Stimulated activated naive CD4-positive, alpha-beta T cell treated with Interleukin-2 at 50 U/mL for 16 hours (primary cell): ENCODE data around the gene KIF25.

ENCODE experiments used
- DNase-seq: peaks from one replicate; lab custom pipeline; 2025; lab: John Stamatoyannopoulos, UW

KIF25 gene

GRCh38 chr6:167997642-167998041 is at the start of gene KIF25:
TSS of gene KIF25 (plus strand) at chr6:167997671. CDS start at chr6:168029586, 31,915 bp downstream.
- no peak for DNase-seq

- DNase-seq: no peak
These were observed 49.8 kb upstream of the KIF25 start for GRCh38 chr6:167947716-167948115.

GRCh38 chr6:167948716-167949115 is 48.8 kb upstream of the KIF25 start:
- no peak for DNase-seq

GRCh38 chr6:167949121-167949684 is 48.3 kb upstream of the KIF25 start:
- no peak for DNase-seq

GRCh38 chr6:167951781-167952511 is 45.5 kb upstream of the KIF25 start:
- DNase-seq: no peak

- DNase-seq: no peak
These were observed 45.0 kb upstream of the KIF25 start for GRCh38 chr6:167952512-167952859.

- DNase-seq: no peak
These were observed 43.9 kb upstream of the KIF25 start for GRCh38 chr6:167953551-167953950.

- DNase-seq: no peak
These were observed 43.3 kb upstream of the KIF25 start for GRCh38 chr6:167954151-167954550.

- no peak for DNase-seq
These were observed 41.0 kb upstream of the KIF25 start for GRCh38 chr6:167956491-167956890.

GRCh38 chr6:167956983-167957492 is 40.4 kb upstream of the KIF25 start:
- no peak for DNase-seq

- DNase-seq: no peak
These were observed 39.8 kb upstream of the KIF25 start for GRCh38 chr6:167957626-167958025.

GRCh38 chr6:167960579-167960978 is 36.9 kb upstream of the KIF25 start:
- DNase-seq: no peak

GRCh38 chr6:167962711-167963110 is 34.8 kb upstream of the KIF25 start:
- no peak for DNase-seq

GRCh38 chr6:167963589-167964057 is 33.8 kb upstream of the KIF25 start:
- DNase-seq: no peak

- no peak for DNase-seq
These were observed 31.6 kb upstream of the KIF25 start for GRCh38 chr6:167965592-167966539.

- no peak for DNase-seq
These were observed 30.9 kb upstream of the KIF25 start for GRCh38 chr6:167966540-167966905.

GRCh38 chr6:167968091-167968490 is 29.4 kb upstream of the KIF25 start:
- no peak for DNase-seq

- no peak for DNase-seq
These were observed 27.2 kb upstream of the KIF25 start for GRCh38 chr6:167970230-167970629.

- DNase-seq: no peak
These were observed 25.3 kb upstream of the KIF25 start for GRCh38 chr6:167972193-167972592.

GRCh38 chr6:167973148-167973885 is 24.2 kb upstream of the KIF25 start:
- no peak for DNase-seq

GRCh38 chr6:167974640-167975344 is 22.7 kb upstream of the KIF25 start:
- no peak for DNase-seq
